IPS-18c (cell line): Measurements from ENCODE around the gene RAB27B.

ENCODE experiments used
- H3K4me3 ChIP-seq: 2 replicates; pipeline ENCODE4 v1.7.0; 2013; ENCODE audit warnings: low read depth, mild to moderate bottlenecking, low read length, moderate library complexity; ENCODE audit not compliant: insufficient read depth
- H3K9me3 ChIP-seq: one replicate; pipeline ENCODE4 v1.6.1; 2013; ENCODE audit warnings: mild to moderate bottlenecking, low read length, moderate library complexity; ENCODE audit not compliant: control insufficient read depth, insufficient read depth

Gene RAB27B

GRCh38 chr18:54880395-54881105 lies 52.3 kb downstream of the RAB27B start:
- Histone ChIP-seq H3K9me3 (no peaks in the 10 kb centered on the region), H3K4me3 (no peak overlapping the region)

GRCh38 chr18:54881229-54881768 lies 53.0 kb downstream of the RAB27B start:
- Histone ChIP-seq H3K4me3 (no peak overlapping the region), H3K9me3 (no peaks in the 10 kb centered on the region)

- Histone ChIP-seq H3K9me3 (no peaks in the 10 kb centered on the region), H3K4me3 (no peak overlapping the region)
Observed at GRCh38 chr18:54882318-54882717, 54.0 kb downstream of the RAB27B start.

- Histone ChIP-seq H3K4me3 (no peak overlapping the region), H3K9me3 (no peaks in the 10 kb centered on the region)
Observed at GRCh38 chr18:54883816-54884604, 55.7 kb downstream of the RAB27B start.

GRCh38 chr18:54888378-54888777 lies 60.1 kb downstream of the RAB27B start:
- Histone ChIP-seq H3K4me3 (no peak overlapping the region), H3K9me3 (no peaks in the 10 kb centered on the region)

- no peaks in the 10 kb centered on the region for H3K9me3 ChIP-seq
- H3K4me3 ChIP-seq: no peak overlapping the region
Observed at GRCh38 chr18:54888933-54889332, 60.7 kb downstream of the RAB27B start.

GRCh38 chr18:54899500-54899899 lies 71.2 kb downstream of the RAB27B start:
- Histone ChIP-seq H3K9me3 (no peaks in the 10 kb centered on the region), H3K4me3 (no peak overlapping the region)

- Histone ChIP-seq H3K9me3 (no peaks in the 10 kb centered on the region), H3K4me3 (no peak overlapping the region)
Observed at GRCh38 chr18:54900290-54900689, 72.0 kb downstream of the RAB27B start.

GRCh38 chr18:54904581-54904980 lies 76.3 kb downstream of the RAB27B start:
- H3K4me3 ChIP-seq: no peak overlapping the region
- no peaks in the 10 kb centered on the region for H3K9me3 ChIP-seq

- Histone ChIP-seq H3K9me3 (no peaks in the 10 kb centered on the region), H3K4me3 (no peak overlapping the region)
Observed at GRCh38 chr18:54905629-54906028, 77.4 kb downstream of the RAB27B start.

GRCh38 chr18:54906331-54907185 lies 78.3 kb downstream of the RAB27B start:
- Histone ChIP-seq H3K4me3 (no peak overlapping the region), H3K9me3 (no peaks in the 10 kb centered on the region)

- Histone ChIP-seq H3K4me3 (no peak overlapping the region), H3K9me3 (no peaks in the 10 kb centered on the region)
Observed at GRCh38 chr18:54909538-54909937, 81.3 kb downstream of the RAB27B start.

GRCh38 chr18:54910161-54910919 lies 82.1 kb downstream of the RAB27B start:
- Histone ChIP-seq H3K4me3 (no peak overlapping the region), H3K9me3 (no peaks in the 10 kb centered on the region)

GRCh38 chr18:54911551-54911950 lies 83.3 kb downstream of the RAB27B start:
- Histone ChIP-seq H3K9me3 (no peaks in the 10 kb centered on the region), H3K4me3 (no peak overlapping the region)

GRCh38 chr18:54914816-54915215 lies 86.5 kb downstream of the RAB27B start:
- no peak overlapping the region for H3K4me3 ChIP-seq

GRCh38 chr18:54916507-54916906 lies 88.2 kb downstream of the RAB27B start:
- no peak overlapping the region for H3K4me3 ChIP-seq
- no peaks in the 10 kb centered on the region for H3K9me3 ChIP-seq

More at GRCh38 chr18:54914816-54915215, 86.5 kb downstream of the RAB27B start:
- H3K9me3 ChIP-seq: no peaks in the 10 kb centered on the region

- Histone ChIP-seq H3K4me3 (no peak overlapping the region), H3K9me3 (no peaks in the 10 kb centered on the region)
Observed at GRCh38 chr18:54918060-54918459, 89.8 kb downstream of the RAB27B start.
